DOHH2 (cell line): ENCODE results near the gene PUS7.

Experiments used
- CTCF ChIP-seq: fragments of 200-600 bp; sonication (generic); IDR thresholded peaks from one replicate; pipeline ENCODE4 v1.5.1; 2014; ENCODE audit warnings: antibody characterized with exemption, mild to moderate bottlenecking, low read depth, low read length; ENCODE audit not compliant: poor library complexity, severe bottlenecking
- EZH2phosphoT487 ChIP-seq: fragments of 200-600 bp; sonication (generic); IDR thresholded peaks from 2 replicates; pipeline ENCODE4 v1.6.1; 2017; ENCODE audit warnings: borderline replicate concordance, mild to moderate bottlenecking, antibody characterized with exemption, low read length, moderate library complexity, mixed read lengths

- TF ChIP-seq CTCF (no peak), EZH2phosphoT487 (no peak)
Measured at GRCh38 chr7:105567821-105568220, 45.8 kb upstream of the PUS7 start.
